Measurements from ENCODE around the gene CEP97.

GRCh38 chr3:101812895-101813294, 88.5 kb downstream of the CEP97 start:
- TF ChIP-seq, protein P1, sequence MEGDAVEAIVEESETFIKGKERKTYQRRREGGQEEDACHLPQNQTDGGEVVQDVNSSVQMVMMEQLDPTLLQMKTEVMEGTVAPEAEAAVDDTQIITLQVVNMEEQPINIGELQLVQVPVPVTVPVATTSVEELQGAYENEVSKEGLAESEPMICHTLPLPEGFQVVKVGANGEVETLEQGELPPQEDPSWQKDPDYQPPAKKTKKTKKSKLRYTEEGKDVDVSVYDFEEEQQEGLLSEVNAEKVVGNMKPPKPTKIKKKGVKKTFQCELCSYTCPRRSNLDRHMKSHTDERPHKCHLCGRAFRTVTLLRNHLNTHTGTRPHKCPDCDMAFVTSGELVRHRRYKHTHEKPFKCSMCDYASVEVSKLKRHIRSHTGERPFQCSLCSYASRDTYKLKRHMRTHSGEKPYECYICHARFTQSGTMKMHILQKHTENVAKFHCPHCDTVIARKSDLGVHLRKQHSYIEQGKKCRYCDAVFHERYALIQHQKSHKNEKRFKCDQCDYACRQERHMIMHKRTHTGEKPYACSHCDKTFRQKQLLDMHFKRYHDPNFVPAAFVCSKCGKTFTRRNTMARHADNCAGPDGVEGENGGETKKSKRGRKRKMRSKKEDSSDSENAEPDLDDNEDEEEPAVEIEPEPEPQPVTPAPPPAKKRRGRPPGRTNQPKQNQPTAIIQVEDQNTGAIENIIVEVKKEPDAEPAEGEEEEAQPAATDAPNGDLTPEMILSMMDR (IDR thresholded peaks at IDR 0.05; ENCODE audit: poor library complexity) = no peak
- no peak for TF ChIP-seq EZH2 (IDR thresholded peaks at IDR 0.05; ENCODE audit: borderline replicate concordance)
- no peak for TF ChIP-seq EZH2phosphoT487 (IDR thresholded peaks at IDR 0.05; ENCODE audit: low read depth, severe bottlenecking, unreplicated experiment)

All from hepatocyte (in vitro differentiated cells).